Panc1 (cell line): ENCODE results near the gene DYNC1I1. TPM values are rescaled to one million over a fixed set of nuclear protein-coding genes. Genes with fewer than 3 reads are reported as not detected.

ENCODE experiments used
- ATAC-seq: fragments of 200-7000 bp; cut with Tn5 transposase; 2 replicates; pipeline ENCODE4 v1.9.1; 2020; ENCODE audit warnings: mild to moderate bottlenecking, moderate library complexity
- BruUV-seq: library from RNA; stranded (reverse); fragments of 400-500 nt; replicated peaks from 2 replicates; lab custom pipeline; 2021; lab: Mats Ljungman, UMichigan
- CTCF ChIA-PET: fragments of 300-600 bp; sonication (Branson Sonifier 250); formaldehyde crosslinking; loops from one replicate; lab custom pipeline; 2022; ENCODE audit warnings: antibody characterized with exemption; lab: Charles Lee
- POLR2A ChIA-PET: fragments of 300-600 bp; sonication (Branson Sonifier 250); formaldehyde crosslinking; loops from one replicate; lab custom pipeline; 2022; ENCODE audit warnings: antibody characterized with exemption; lab: Charles Lee
- DNase-seq: peaks from one replicate; pipeline ENCODE4 v3.0.0-alpha.2; 2010; ENCODE audit warnings: low read depth, low spot score
- H3K27ac ChIP-seq: 2 replicates; pipeline ENCODE4 v1.5.1; 2011; ENCODE audit warnings: mild to moderate bottlenecking, low read length, inconsistent platforms
- H3K27me3 ChIP-seq: fragments of 200-500 bp; sonication (Bioruptor generic); 2 replicates; pipeline ENCODE4 v1.6.0; 2014; ENCODE audit warnings: low read length, inconsistent platforms; ENCODE audit not compliant: control insufficient read depth, insufficient read depth
- H3K36me3 ChIP-seq: fragments of 200-500 bp; sonication (Bioruptor generic); 2 replicates; pipeline ENCODE4 v1.5.1; 2014; ENCODE audit warnings: inconsistent platforms, mild to moderate bottlenecking, low read length, moderate library complexity; ENCODE audit not compliant: control insufficient read depth, insufficient read depth
- H3K4me1 ChIP-seq: 2 replicates; pipeline ENCODE4 v1.5.1; 2011; ENCODE audit warnings: inconsistent platforms, mild to moderate bottlenecking, low read length, moderate library complexity; ENCODE audit not compliant: control insufficient read depth, insufficient read depth
- H3K4me3 ChIP-seq, 2 experiments: 2 replicates each; pipeline ENCODE4 v1.5.1; 2011 to 2012; ENCODE audit warnings: low read depth in 2 of 2, low read length in 2 of 2, mild to moderate bottlenecking in 2 of 2, inconsistent platforms in 1 of 2, moderate library complexity in 1 of 2
- H3K9me3 ChIP-seq: fragments of 200-500 bp; sonication (Bioruptor generic); 2 replicates; pipeline ENCODE4 v1.5.1; 2014; ENCODE audit warnings: low read depth, mild to moderate bottlenecking, inconsistent platforms, low read length, moderate library complexity; ENCODE audit not compliant: control insufficient read depth, insufficient read depth
- POLR2AphosphoS5 ChIP-seq: IDR thresholded peaks from 2 replicates; pipeline ENCODE4 v1.6.1; 2012; ENCODE audit warnings: mild to moderate bottlenecking, low read depth, low read length, moderate library complexity
- SIN3A ChIP-seq: IDR thresholded peaks from 2 replicates; pipeline ENCODE4 v1.6.1; 2012; ENCODE audit warnings: low read depth, mild to moderate bottlenecking, low read length, moderate library complexity, borderline replicate concordance; ENCODE audit not compliant: insufficient read depth
- TCF7L2 ChIP-seq: IDR thresholded peaks from 2 replicates; pipeline ENCODE4 v1.6.1; 2011; ENCODE audit warnings: mild to moderate bottlenecking, low read depth, low read length, inconsistent platforms
- in situ Hi-C: cut with HindIII; loops from 2 replicates; pipeline ENCODE4 v1.10.0; 2016; ENCODE audit warnings: low sequenced_read_pairs, low pct_unique_long_range_greater_than_20kb
- intact Hi-C: fragments of 100-400 bp; cut with micrococcal nuclease; formaldehyde crosslinking; loops from one replicate; pipeline ENCODE4 v1.10.0; 2022; ENCODE audit not compliant: unreplicated experiment
- total RNA-seq: library from RNA; stranded (reverse); gene quantifications from one replicate; pipeline ENCODE4 v1.2.1, GENCODE V29; 2021; ENCODE audit not compliant: unreplicated experiment
- TF ChIP-seq, protein P1 (sequence below), 2 experiments: IDR thresholded peaks; 2 replicates each; pipeline ENCODE4 v1.6.1; 2011 to 2012; ENCODE audit warnings: low read depth in 2 of 2, control low read depth in 1 of 2, low read length in 1 of 2, mild to moderate bottlenecking in 1 of 2, moderate library complexity in 1 of 2; ENCODE audit not compliant: insufficient read depth in 1 of 2
- TF ChIP-seq, protein P2 (sequence below): fragments of 450-650 bp; IDR thresholded peaks from 2 replicates; pipeline ENCODE4 v1.5.1; 2017; ENCODE audit warnings: mild to moderate bottlenecking

Gene DYNC1I1
- total RNA-seq, 1 experiment from 2014 or later: 0.13 TPM

DNA sequence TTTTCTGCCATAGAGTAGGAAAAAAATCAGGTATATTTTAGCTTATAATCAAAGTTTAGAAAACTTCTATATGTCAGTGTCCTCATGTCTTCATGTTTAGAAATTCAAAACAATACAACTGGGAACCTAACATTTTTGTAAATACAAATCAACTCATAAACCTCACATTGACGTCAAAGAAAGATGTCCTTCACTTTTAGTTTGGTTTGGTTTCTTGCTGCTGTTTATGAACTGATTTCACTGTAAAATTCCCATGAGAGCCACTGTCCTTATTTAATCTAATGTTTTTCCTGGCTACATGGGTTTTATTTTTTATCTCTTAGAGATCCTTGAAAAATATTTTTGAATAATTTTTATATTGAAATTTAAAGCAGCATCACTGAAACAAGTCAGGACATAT is 208.4 kb downstream of the DYNC1I1 start:
- Histone ChIP-seq H3K4me3 (no peak overlapping the region), H3K9me3 (no peaks in the 10 kb centered on the region), H3K27me3 (peaks cover 4% of the 10 kb centered on the region; the same call in 1 of the 2 replicates), H3K36me3 (no peaks in the 10 kb centered on the region), H3K27ac (no peak overlapping the region), H3K4me1 (no peaks in the 10 kb centered on the region)
- ChIA-PET CTCF (interaction anchor here (0.7 kb wide), 1 partner anchor 291 kb away, joined by 13 read pairs; no protein-coding TSS in a partner anchor), POLR2A (no interaction called here)
- BruUV-seq: no TSS peak
- no peak for ATAC-seq
- in situ Hi-C loops: no loop called here
- intact Hi-C loops: no loop called here
- TF ChIP-seq, protein P1, sequence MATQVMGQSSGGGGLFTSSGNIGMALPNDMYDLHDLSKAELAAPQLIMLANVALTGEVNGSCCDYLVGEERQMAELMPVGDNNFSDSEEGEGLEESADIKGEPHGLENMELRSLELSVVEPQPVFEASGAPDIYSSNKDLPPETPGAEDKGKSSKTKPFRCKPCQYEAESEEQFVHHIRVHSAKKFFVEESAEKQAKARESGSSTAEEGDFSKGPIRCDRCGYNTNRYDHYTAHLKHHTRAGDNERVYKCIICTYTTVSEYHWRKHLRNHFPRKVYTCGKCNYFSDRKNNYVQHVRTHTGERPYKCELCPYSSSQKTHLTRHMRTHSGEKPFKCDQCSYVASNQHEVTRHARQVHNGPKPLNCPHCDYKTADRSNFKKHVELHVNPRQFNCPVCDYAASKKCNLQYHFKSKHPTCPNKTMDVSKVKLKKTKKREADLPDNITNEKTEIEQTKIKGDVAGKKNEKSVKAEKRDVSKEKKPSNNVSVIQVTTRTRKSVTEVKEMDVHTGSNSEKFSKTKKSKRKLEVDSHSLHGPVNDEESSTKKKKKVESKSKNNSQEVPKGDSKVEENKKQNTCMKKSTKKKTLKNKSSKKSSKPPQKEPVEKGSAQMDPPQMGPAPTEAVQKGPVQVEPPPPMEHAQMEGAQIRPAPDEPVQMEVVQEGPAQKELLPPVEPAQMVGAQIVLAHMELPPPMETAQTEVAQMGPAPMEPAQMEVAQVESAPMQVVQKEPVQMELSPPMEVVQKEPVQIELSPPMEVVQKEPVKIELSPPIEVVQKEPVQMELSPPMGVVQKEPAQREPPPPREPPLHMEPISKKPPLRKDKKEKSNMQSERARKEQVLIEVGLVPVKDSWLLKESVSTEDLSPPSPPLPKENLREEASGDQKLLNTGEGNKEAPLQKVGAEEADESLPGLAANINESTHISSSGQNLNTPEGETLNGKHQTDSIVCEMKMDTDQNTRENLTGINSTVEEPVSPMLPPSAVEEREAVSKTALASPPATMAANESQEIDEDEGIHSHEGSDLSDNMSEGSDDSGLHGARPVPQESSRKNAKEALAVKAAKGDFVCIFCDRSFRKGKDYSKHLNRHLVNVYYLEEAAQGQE (IDR thresholded peaks at IDR 0.05; ENCODE audit: insufficient read depth in 1 of 2, low read depth in 2 of 2, low read length in 1 of 2): no peak
- TF ChIP-seq POLR2AphosphoS5: no peak
- no peak for TF ChIP-seq SIN3A
- no peak for DNase-seq

DNA sequence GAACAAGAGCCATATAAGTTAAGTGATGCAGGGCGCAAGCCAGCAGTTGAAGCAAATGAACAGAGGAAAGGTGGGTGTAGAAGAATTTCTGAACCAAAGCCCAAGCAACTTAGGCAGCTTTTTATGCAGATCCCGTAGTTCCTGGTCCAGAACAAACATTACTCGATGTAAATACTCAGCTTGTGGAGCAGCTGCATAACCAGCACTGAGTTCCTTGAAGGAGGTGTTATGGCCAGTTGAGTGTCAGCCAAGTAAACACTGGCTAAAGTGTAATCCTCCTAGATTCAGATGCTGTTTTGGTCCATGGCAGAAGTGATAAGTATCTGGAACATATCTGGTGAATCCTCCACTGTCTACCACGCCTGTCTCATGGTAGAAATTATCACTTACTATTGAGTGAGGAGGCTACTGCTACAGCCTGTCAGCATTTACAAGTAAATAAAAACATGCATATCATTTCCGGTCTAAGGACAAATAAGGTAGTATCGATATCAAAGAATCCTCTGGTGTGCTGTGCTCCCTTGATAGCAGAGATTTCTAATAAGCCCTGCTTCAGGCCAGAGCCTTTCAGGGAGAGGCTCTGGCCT is 213.9 kb downstream of the DYNC1I1 start:
- in situ Hi-C loops (no loop called here), intact Hi-C loops (no loop called here)
- ChIA-PET CTCF (no interaction called here), POLR2A (no interaction called here)
- no peak for DNase-seq
- Histone ChIP-seq H3K4me1 (no peaks in the 10 kb centered on the region), H3K27ac (no peak overlapping the region), H3K36me3 (no peaks in the 10 kb centered on the region), H3K27me3 (peaks cover 4% of the 10 kb centered on the region; the same call in 1 of the 2 replicates), H3K9me3 (no peaks in the 10 kb centered on the region), H3K4me3 (no peak overlapping the region)
- ATAC-seq: no peak
- TF ChIP-seq, protein P2, sequence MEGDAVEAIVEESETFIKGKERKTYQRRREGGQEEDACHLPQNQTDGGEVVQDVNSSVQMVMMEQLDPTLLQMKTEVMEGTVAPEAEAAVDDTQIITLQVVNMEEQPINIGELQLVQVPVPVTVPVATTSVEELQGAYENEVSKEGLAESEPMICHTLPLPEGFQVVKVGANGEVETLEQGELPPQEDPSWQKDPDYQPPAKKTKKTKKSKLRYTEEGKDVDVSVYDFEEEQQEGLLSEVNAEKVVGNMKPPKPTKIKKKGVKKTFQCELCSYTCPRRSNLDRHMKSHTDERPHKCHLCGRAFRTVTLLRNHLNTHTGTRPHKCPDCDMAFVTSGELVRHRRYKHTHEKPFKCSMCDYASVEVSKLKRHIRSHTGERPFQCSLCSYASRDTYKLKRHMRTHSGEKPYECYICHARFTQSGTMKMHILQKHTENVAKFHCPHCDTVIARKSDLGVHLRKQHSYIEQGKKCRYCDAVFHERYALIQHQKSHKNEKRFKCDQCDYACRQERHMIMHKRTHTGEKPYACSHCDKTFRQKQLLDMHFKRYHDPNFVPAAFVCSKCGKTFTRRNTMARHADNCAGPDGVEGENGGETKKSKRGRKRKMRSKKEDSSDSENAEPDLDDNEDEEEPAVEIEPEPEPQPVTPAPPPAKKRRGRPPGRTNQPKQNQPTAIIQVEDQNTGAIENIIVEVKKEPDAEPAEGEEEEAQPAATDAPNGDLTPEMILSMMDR: no peak
- no peak for TF ChIP-seq POLR2AphosphoS5
- TF ChIP-seq SIN3A: no peak
- TF ChIP-seq, protein P1 (IDR thresholded peaks at IDR 0.05; ENCODE audit: insufficient read depth in 1 of 2, low read depth in 2 of 2, low read length in 1 of 2): no peak
- no peak for TF ChIP-seq TCF7L2
- no TSS peak for BruUV-seq
